ENCODE data around the gene CDK2.

Gene CDK2

GRCh38 chr12:56010111-56010570 lies 43.5 kb downstream of the CDK2 start:
- in situ Hi-C loops (cut with MboI; ENCODE audit: low sequenced_read_pairs): no loop called here

GRCh38 chr12:56011509-56012090 lies 45.0 kb downstream of the CDK2 start:
- in situ Hi-C loops (cut with MboI; ENCODE audit: low sequenced_read_pairs): no loop called here

- in situ Hi-C loops (cut with MboI; ENCODE audit: low sequenced_read_pairs): no loop called here
Measured at GRCh38 chr12:56013482-56013881, 46.9 kb downstream of the CDK2 start.

- in situ Hi-C loops (cut with MboI; ENCODE audit: low sequenced_read_pairs): no loop called here
Measured at GRCh38 chr12:56014205-56014604, 47.6 kb downstream of the CDK2 start.

GRCh38 chr12:56017181-56017580 lies 50.6 kb downstream of the CDK2 start:
- in situ Hi-C loops (cut with MboI; ENCODE audit: low sequenced_read_pairs): no loop called here

GRCh38 chr12:56018356-56018755 lies 51.7 kb downstream of the CDK2 start:
- in situ Hi-C loops (cut with MboI; ENCODE audit: low sequenced_read_pairs): no loop called here

GRCh38 chr12:56020423-56021184 lies 54.0 kb downstream of the CDK2 start, which contains the start of gene IKZF4:
Gene IKZF4, plus strand, starts transcription at chr12:56021043. Its CDS starts 451 bp downstream, at chr12:56021494.
- in situ Hi-C loops (cut with MboI; ENCODE audit: low sequenced_read_pairs): no loop called here

- in situ Hi-C loops (cut with MboI; ENCODE audit: low sequenced_read_pairs): no loop called here
Measured at GRCh38 chr12:56021889-56022497, 55.4 kb downstream of the CDK2 start.
